Smooth muscle cell (in vitro differentiated cells): ENCODE data around the gene SPDYE11. TPM values are rescaled to one million over a fixed set of nuclear protein-coding genes. Genes with fewer than 3 reads are reported as not detected.
"Not testable (repeated sequence)": the region's sequence is repeated elsewhere in the genome, so short reads cannot be mapped to it uniquely, and the experiment has no call there.

Experiments used
- DNase-seq: peaks from one replicate; lab custom pipeline; 2025; ENCODE audit not compliant: unreplicated experiment; lab: John Stamatoyannopoulos, UW
- H2AFZ ChIP-seq: fragments of 200-600 bp; sonication (generic); 2 replicates; pipeline ENCODE4 v1.6.0; 2016; ENCODE audit warnings: antibody characterized with exemption, low read depth, mild to moderate bottlenecking
- H3F3A ChIP-seq: fragments of 200-600 bp; sonication (generic); 2 replicates; pipeline ENCODE4 v1.6.0; 2017; ENCODE audit warnings: antibody characterized with exemption, low read depth
- H3K27ac ChIP-seq: fragments of 200-600 bp; sonication (generic); 2 replicates; pipeline ENCODE4 v1.5.1; 2016; ENCODE audit warnings: low read depth, mild to moderate bottlenecking
- H3K27me3 ChIP-seq: fragments of 200-600 bp; sonication (generic); 2 replicates; pipeline ENCODE4 v1.6.1; 2016; ENCODE audit warnings: low read depth, mild to moderate bottlenecking
- H3K36me3 ChIP-seq: fragments of 200-600 bp; sonication (generic); 2 replicates; pipeline ENCODE4 v1.5.1; 2016; ENCODE audit warnings: low read depth
- H3K4me1 ChIP-seq: fragments of 200-600 bp; sonication (generic); 2 replicates; pipeline ENCODE4 v1.5.1; 2016; ENCODE audit warnings: low read depth
- H3K4me2 ChIP-seq: fragments of 200-600 bp; sonication (generic); 2 replicates; pipeline ENCODE4 v1.6.0; 2016; ENCODE audit warnings: mild to moderate bottlenecking
- H3K4me3 ChIP-seq: fragments of 200-600 bp; sonication (generic); 2 replicates; pipeline ENCODE4 v1.5.1; 2016; ENCODE audit warnings: mild to moderate bottlenecking
- H3K79me2 ChIP-seq: fragments of 200-600 bp; sonication (generic); 2 replicates; pipeline ENCODE4 v1.6.0; 2016; ENCODE audit warnings: low read depth, mild to moderate bottlenecking
- H3K9ac ChIP-seq: fragments of 200-600 bp; sonication (generic); 2 replicates; pipeline ENCODE4 v1.6.0; 2016; ENCODE audit warnings: low read depth
- H3K9me3 ChIP-seq: fragments of 200-600 bp; sonication (generic); replicated peaks from 2 replicates; pipeline ENCODE4 v1.5.1; 2016; ENCODE audit warnings: low read depth
- H4K20me1 ChIP-seq: fragments of 200-600 bp; sonication (generic); 2 replicates; pipeline ENCODE4 v1.6.0; 2016; ENCODE audit warnings: low read depth
- WGBS: methylation state at CpG from one replicate; pipeline ENCODE4 v1.1.7; 2016; ENCODE audit warnings: low lambda C conversion rate; 5-methylcytosine and 5-hydroxymethylcytosine counted together
- polyA plus RNA-seq: library from polyadenylated mRNA; unstranded; fragments of >200 nt; fragmentation: Nextera tagmentation; extraction: Ambion mirVana; gene quantifications from 2 replicates; pipeline ENCODE4 v1.2.1, GENCODE V29; 2016
- total RNA-seq: library from RNA; depleted of rRNA; stranded (reverse); fragments of >200 nt; gene quantifications from 2 replicates; pipeline ENCODE4 v1.2.3, GENCODE V29; 2014

The SPDYE11 gene, protein sequence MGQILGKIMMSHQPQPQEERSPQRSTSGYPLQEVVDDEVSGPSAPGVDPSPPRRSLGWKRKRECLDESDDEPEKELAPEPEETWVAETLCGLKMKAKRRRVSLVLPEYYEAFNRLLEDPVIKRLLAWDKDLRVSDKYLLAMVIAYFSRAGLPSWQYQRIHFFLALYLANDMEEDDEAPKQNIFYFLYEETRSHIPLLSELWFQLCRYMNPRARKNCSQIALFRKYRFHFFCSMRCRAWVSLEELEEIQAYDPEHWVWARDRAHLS
- total RNA-seq: not detected in 2 replicates
- polyA plus RNA-seq: 0.31 TPM in 1 of 2 replicates, not detected in the other

DNA sequence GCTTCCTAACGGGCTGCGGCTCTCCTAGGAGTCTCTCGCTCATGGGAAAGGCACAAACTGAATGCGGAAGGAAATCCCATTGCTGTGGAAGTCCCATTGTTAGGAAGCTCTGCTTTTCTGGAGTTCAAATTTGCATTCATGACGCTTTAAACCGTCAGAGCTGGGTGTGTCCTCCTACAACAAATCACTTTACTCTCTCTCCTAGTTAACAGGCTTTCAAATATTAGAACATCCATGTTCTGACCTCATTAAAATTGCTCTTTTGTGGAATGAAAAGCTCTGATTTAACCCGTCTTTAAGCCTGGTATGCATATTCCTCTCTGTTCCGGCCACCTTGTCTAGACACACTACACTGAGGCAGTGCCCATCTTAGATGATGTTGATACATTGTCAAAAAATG, at the start of gene SPDYE11:
Gene SPDYE11, minus strand, starts transcription at position 101 of the 400 bp plus-strand sequence. CDS start 1,800 bp downstream, outside the sequence.
- not testable (repeated sequence) for H3K4me3 ChIP-seq, H3K9me3 ChIP-seq, H3F3A ChIP-seq, H3K27me3 ChIP-seq, DNase-seq, H3K9ac ChIP-seq, H4K20me1 ChIP-seq, H3K27ac ChIP-seq, H2AFZ ChIP-seq, H3K79me2 ChIP-seq, H3K4me1 ChIP-seq, H3K4me2 ChIP-seq, H3K36me3 ChIP-seq
- WGBS: no CpG with 5 or more reads among the region's 8 CpGs

DNA sequence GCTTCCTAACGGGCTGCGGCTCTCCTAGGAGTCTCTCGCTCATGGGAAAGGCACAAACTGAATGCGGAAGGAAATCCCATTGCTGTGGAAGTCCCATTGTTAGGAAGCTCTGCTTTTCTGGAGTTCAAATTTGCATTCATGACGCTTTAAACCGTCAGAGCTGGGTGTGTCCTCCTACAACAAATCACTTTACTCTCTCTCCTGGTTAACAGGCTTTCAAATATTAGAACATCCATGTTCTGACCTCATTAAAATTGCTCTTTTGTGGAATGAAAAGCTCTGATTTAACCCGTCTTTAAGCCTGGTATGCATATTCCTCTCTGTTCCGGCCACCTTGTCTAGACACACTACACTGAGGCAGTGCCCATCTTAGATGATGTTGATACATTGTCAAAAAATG, 28.2 kb upstream of the SPDYE11 start, which contains the start of gene SPDYE9:
Gene SPDYE9, minus strand, starts transcription at position 101 of the 400 bp plus-strand sequence. CDS start 1,800 bp downstream, outside the sequence.
- H3K9me3 ChIP-seq, H3K4me2 ChIP-seq, H3F3A ChIP-seq, H3K27me3 ChIP-seq, DNase-seq, H3K4me3 ChIP-seq, H2AFZ ChIP-seq, H4K20me1 ChIP-seq, H3K9ac ChIP-seq, H3K4me1 ChIP-seq, H3K79me2 ChIP-seq, H3K27ac ChIP-seq, H3K36me3 ChIP-seq: not testable (repeated sequence)
- WGBS: 100% methylated on average over 1 of the region's 8 CpGs

DNA sequence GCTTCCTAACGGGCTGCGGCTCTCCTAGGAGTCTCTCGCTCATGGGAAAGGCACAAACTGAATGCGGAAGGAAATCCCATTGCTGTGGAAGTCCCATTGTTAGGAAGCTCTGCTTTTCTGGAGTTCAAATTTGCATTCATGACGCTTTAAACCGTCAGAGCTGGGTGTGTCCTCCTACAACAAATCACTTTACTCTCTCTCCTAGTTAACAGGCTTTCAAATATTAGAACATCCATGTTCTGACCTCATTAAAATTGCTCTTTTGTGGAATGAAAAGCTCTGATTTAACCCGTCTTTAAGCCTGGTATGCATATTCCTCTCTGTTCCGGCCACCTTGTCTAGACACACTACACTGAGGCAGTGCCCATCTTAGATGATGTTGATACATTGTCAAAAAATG, 28.0 kb downstream of the SPDYE11 start, which contains the start of gene SPDYE8:
Gene SPDYE8, minus strand, starts transcription at position 101 of the 400 bp plus-strand sequence. CDS start 1,800 bp downstream, outside the sequence.
- H2AFZ ChIP-seq, H3K9ac ChIP-seq, H3K4me2 ChIP-seq, H3K36me3 ChIP-seq, H3K4me3 ChIP-seq, DNase-seq, H3F3A ChIP-seq, H3K4me1 ChIP-seq, H3K27ac ChIP-seq, H3K9me3 ChIP-seq, H4K20me1 ChIP-seq, H3K79me2 ChIP-seq, H3K27me3 ChIP-seq: not testable (repeated sequence)
- whole genome bisulfite sequencing: no CpG with 5 or more reads among the region's 8 CpGs

DNA sequence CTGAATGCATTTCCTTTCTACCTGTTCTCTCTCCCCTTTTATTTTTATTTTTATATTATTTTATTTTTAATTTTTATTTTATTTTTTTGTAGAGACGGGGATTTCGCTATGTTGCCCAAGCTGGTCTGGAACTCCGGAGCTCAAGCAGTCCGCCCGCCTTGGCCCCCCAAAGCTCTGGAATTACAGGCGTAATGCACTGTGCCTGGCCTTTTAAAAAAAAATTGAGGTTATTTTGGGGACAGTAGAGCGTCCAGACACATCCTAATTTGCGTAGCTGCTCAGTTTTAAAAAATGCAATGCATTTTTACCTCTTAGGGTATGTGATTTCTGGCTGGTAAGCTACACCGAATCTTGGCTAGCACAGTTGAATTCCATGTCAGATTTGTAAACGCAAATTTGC, 51.2 kb downstream of the SPDYE11 start:
- H3K79me2 ChIP-seq, H3K27ac ChIP-seq, DNase-seq, H3F3A ChIP-seq, H2AFZ ChIP-seq, H3K9ac ChIP-seq, H3K27me3 ChIP-seq, H3K36me3 ChIP-seq, H3K4me1 ChIP-seq, H4K20me1 ChIP-seq, H3K9me3 ChIP-seq: not testable (repeated sequence)
- H3K4me3 ChIP-seq: peak overlapping the region; percentile 67
- 28% methylated on average over 10 of the region's 10 CpGs for WGBS
- peak overlapping the region; percentile 88 for H3K4me2 ChIP-seq

DNA sequence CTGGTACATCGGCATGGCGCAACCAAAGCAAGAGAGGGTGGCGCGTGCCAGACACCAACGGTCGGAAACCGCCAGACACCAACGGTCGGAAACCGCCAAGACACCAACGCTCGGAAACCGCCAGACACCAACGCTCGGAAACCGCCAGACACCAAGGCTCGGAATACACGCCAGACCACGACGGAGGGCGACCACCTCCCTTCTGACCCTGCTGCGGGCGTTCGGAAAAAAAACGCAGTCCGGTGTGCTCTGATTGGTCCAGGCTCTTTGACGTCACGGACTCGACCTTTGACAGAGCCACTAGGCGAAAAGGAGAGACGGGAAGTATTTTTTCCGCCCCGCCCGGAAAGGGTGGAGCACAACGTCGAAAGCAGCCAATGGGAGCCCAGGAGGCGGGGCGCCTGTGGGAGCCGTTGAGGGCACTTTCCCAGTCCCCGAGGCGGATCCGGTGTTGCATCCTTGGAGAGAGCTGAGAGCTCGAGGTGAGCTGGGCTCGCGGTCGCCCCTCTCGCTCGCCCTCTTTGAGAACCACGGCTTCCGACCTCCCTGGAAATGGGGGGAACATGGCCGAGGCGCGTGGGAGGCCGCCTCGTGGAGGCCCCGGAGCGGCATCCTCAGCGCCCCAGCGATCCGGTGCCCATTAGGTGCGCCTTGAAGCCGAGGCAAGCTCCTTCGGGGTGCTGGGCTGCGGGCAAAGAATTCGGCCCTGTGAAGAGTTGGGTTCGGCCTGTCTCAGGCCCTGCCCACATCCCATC, 51.8 kb downstream of the SPDYE11 start:
- H3K4me3 ChIP-seq: peak overlapping the region; percentile 67
- peak overlapping the region; percentile 26 for H3K9ac ChIP-seq
- not testable (repeated sequence) for H3K36me3 ChIP-seq, H4K20me1 ChIP-seq, H3K79me2 ChIP-seq, H3K27me3 ChIP-seq, H3F3A ChIP-seq, DNase-seq, H3K9me3 ChIP-seq, H3K4me1 ChIP-seq
- peak overlapping the region; percentile 78 for H3K4me2 ChIP-seq
- peak overlapping the region; percentile 52 for H2AFZ ChIP-seq
- WGBS: under 1% methylated on average over 52 of the region's 66 CpGs
- H3K27ac ChIP-seq: peak overlapping the region; percentile 72

DNA sequence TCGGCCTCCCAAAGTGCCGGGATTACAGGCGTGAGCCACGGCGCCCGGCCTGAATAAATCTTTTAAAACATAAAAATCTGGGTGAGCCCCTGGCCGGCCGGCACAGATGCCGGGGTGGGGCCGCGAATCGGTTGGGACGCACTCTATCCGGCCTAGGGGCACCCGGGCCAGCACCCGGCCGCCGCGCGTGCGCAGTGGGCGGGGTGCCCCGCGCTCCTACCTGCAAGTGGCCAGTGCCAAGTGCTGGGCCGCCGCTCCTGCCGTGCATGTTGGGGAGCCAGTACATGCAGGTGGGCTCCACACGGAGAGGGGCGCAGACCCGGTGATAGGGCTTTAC, 52.4 kb downstream of the SPDYE11 start:
- DNase-seq, H3K4me1 ChIP-seq, H3K36me3 ChIP-seq, H3K27me3 ChIP-seq, H3K9ac ChIP-seq, H3F3A ChIP-seq, H3K79me2 ChIP-seq, H3K9me3 ChIP-seq, H4K20me1 ChIP-seq: not testable (repeated sequence)
- under 1% methylated on average over 24 of the region's 30 CpGs for WGBS
- H3K4me2 ChIP-seq: peak overlapping the region; percentile 70
- H2AFZ ChIP-seq: peak overlapping the region; percentile 52
- H3K4me3 ChIP-seq: peak overlapping the region; percentile 67
- H3K27ac ChIP-seq: peak overlapping the region; percentile 72

DNA sequence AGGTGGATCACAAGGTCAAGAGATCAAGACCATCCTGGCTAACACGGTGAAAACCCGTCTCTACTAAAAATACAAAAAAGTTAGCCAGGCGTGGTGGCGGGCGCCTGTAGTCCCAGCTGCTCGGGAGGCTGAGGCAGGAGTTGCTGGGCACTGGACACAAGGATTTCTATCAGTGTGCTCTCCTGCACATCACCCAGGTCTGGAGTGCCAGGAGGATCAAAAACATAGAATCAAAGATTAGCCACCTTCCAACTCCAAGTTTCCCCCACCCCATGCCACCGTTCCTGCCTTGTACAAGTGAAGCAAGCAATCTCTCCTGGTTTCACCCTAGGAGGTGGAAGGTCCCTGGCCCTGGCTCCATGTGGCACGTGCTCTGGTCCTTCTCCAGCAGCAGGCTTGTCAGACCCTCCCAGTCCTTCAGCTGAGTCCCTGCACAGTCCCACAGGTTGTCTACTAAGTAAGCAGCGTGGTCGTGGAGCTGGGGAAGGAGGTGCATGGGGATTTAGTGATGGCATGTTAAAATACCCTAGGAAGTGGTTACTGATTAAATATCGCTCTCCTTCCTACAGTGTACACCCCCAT, 59.7 kb downstream of the SPDYE11 start:
- not testable (repeated sequence) for H3K27ac ChIP-seq, H3K9me3 ChIP-seq, DNase-seq, H3K27me3 ChIP-seq, H3K4me2 ChIP-seq, H2AFZ ChIP-seq, H3K79me2 ChIP-seq, H3K4me1 ChIP-seq, H3K36me3 ChIP-seq, H3K9ac ChIP-seq, H4K20me1 ChIP-seq, H3K4me3 ChIP-seq, H3F3A ChIP-seq
- no CpG with 5 or more reads among the region's 11 CpGs for WGBS
